H1 (cell line): ENCODE results near the gene VSNL1. TPM values are rescaled to one million over a fixed set of nuclear protein-coding genes. Genes with fewer than 3 reads are reported as not detected.

Experiments used
- CTCF ChIA-PET: fragments of 300-600 bp; sonication (Branson Sonifier 250); formaldehyde crosslinking; loops from one replicate; lab custom pipeline; 2021; ENCODE audit not compliant: partially characterized antibody; lab: Charles Lee
- POLR2A ChIA-PET: fragments of 300-600 bp; sonication (Branson Sonifier 250); formaldehyde crosslinking; loops from one replicate; lab custom pipeline; 2021; ENCODE audit warnings: inconsistent platforms; ENCODE audit not compliant: partially characterized antibody; lab: Charles Lee
- DNase-seq, 2 experiments: peaks; one replicate each; pipeline versions ENCODE4 v3.0.0 to v3.0.0-alpha.2; 2010 to 2022; ENCODE audit warnings: low spot score in 2 of 2, low read depth in 1 of 2, mixed read lengths in 1 of 2
- FAIRE-seq: peaks from 2 replicates; lab custom pipeline; 2011; peaks lifted over from hg19 to GRCh38; lab: Jason Lieb, UNC
- H2AFZ ChIP-seq: 2 replicates; pipeline ENCODE4 v1.8.1; 2012; ENCODE audit warnings: low read length, inconsistent platforms
- H2AK5ac ChIP-seq: 2 replicates; pipeline ENCODE4 v1.6.1; 2013; ENCODE audit warnings: low read depth, low read length
- H2BK120ac ChIP-seq: replicated peaks from 2 replicates; pipeline ENCODE3; 2013; ENCODE audit warnings: low read depth, low read length, inconsistent platforms
- H2BK12ac ChIP-seq: 2 replicates; pipeline ENCODE4 v1.6.1; 2013; ENCODE audit warnings: low read depth, low read length
- H2BK15ac ChIP-seq: 2 replicates; pipeline ENCODE4 v1.6.1; 2013; ENCODE audit warnings: low read length
- H2BK20ac ChIP-seq: 2 replicates; pipeline ENCODE4 v1.6.1; 2013; ENCODE audit warnings: low read length
- H2BK5ac ChIP-seq: 2 replicates; pipeline ENCODE4 v1.6.1; 2013; ENCODE audit warnings: low read depth, low read length
- H3K14ac ChIP-seq: 2 replicates; pipeline ENCODE4 v1.6.1; 2013; ENCODE audit warnings: inconsistent platforms; ENCODE audit not compliant: insufficient read length
- H3K18ac ChIP-seq: 2 replicates; pipeline ENCODE4 v1.6.1; 2013; ENCODE audit warnings: low read length; ENCODE audit errors: extremely low read depth
- H3K23ac ChIP-seq: 2 replicates; pipeline ENCODE4 v1.6.1; 2013; ENCODE audit warnings: inconsistent platforms; ENCODE audit not compliant: insufficient read length
- H3K23me2 ChIP-seq: 2 replicates; pipeline ENCODE4 v1.6.1; 2013; ENCODE audit warnings: low read depth, low read length
- H3K27ac ChIP-seq: 2 replicates; pipeline ENCODE4 v1.6.1; 2011; ENCODE audit warnings: low read depth, low read length, inconsistent platforms
- H3K27me3 ChIP-seq, 4 experiments: replicated peaks in 1 of 4; 1 replicate in 1 of 4; 2 replicates in 3 of 4; pipeline versions ENCODE4 v1.6.1 to v1.8.1; 2011 to 2013; ENCODE audit warnings: low read length in 3 of 4, mild to moderate bottlenecking in 3 of 4, inconsistent platforms in 2 of 4, mixed read lengths in 2 of 4, moderate library complexity in 1 of 4; ENCODE audit not compliant: control insufficient read depth in 3 of 4, insufficient read depth in 3 of 4; ENCODE audit errors: extremely low read depth in 1 of 4
- H3K36me3 ChIP-seq, 4 experiments: 2 replicates each; pipeline versions ENCODE4 v1.6.1 to v1.8.1; 2011 to 2013; ENCODE audit warnings: mild to moderate bottlenecking in 4 of 4, low read length in 3 of 4, moderate library complexity in 2 of 4, control low read depth in 1 of 4, inconsistent platforms in 1 of 4; ENCODE audit not compliant: insufficient read depth in 4 of 4, control insufficient read depth in 2 of 4
- H3K4ac ChIP-seq: replicated peaks from 2 replicates; pipeline ENCODE3; 2013; ENCODE audit warnings: low read length, low read depth, mixed read lengths, inconsistent platforms; ENCODE audit not compliant: insufficient read length
- H3K4me1 ChIP-seq, 4 experiments: replicated peaks in 1 of 4; 1 replicate in 1 of 4; 2 replicates in 3 of 4; pipeline versions ENCODE4 v1.6.1 to v1.8.1; 2011 to 2013; ENCODE audit warnings: low read length in 3 of 4, inconsistent platforms in 2 of 4, mixed read lengths in 1 of 4; ENCODE audit not compliant: insufficient read depth in 4 of 4, control insufficient read depth in 3 of 4
- H3K4me2 ChIP-seq, 2 experiments: 2 replicates each; pipeline versions ENCODE4 v1.6.1 to v1.8.1; 2011 to 2013; ENCODE audit warnings: low read depth in 2 of 2, low read length in 2 of 2, control low read depth in 1 of 2, inconsistent platforms in 1 of 2, mild to moderate bottlenecking in 1 of 2; ENCODE audit not compliant: insufficient read depth in 1 of 2
- H3K4me3 ChIP-seq, 4 experiments: fragments of 200-600, 300-600 bp in 1 of 4; sonication (generic), shearing (Covaris generic), sonication (Bioruptor Twin) in 1 of 4; 2 replicates each; pipeline versions ENCODE4 v1.5.1 to v1.8.1; 2011 to 2016; ENCODE audit warnings: low read length in 4 of 4, low read depth in 3 of 4, control low read depth in 2 of 4, inconsistent platforms in 2 of 4, mild to moderate bottlenecking in 2 of 4, mixed read lengths in 1 of 4, moderate library complexity in 1 of 4; ENCODE audit not compliant: insufficient read depth in 2 of 4; ENCODE audit errors: extremely low read depth in 1 of 4
- H3K56ac ChIP-seq: replicated peaks from 2 replicates; pipeline ENCODE3; 2013; ENCODE audit warnings: low read depth, mild to moderate bottlenecking, mixed read lengths, low read length, inconsistent platforms; ENCODE audit not compliant: insufficient read length
- H3K79me1 ChIP-seq: 2 replicates; pipeline ENCODE4 v1.6.1; 2013; ENCODE audit warnings: low read depth, low read length, control low read depth
- H3K79me2 ChIP-seq, 2 experiments: 2 replicates each; pipeline versions ENCODE4 v1.6.1 to v1.8.1; 2012 to 2013; ENCODE audit warnings: low read length in 2 of 2, mild to moderate bottlenecking in 2 of 2, inconsistent platforms in 1 of 2; ENCODE audit not compliant: insufficient read depth in 2 of 2, control insufficient read depth in 1 of 2
- H3K9ac ChIP-seq, 4 experiments: replicated peaks in 1 of 4; 1 replicate in 1 of 4; 2 replicates in 3 of 4; pipeline versions ENCODE4 v1.6.1 to v1.8.1; 2011 to 2013; ENCODE audit warnings: low read depth in 3 of 4, low read length in 3 of 4, control low read depth in 2 of 4, mild to moderate bottlenecking in 2 of 4, moderate library complexity in 2 of 4, inconsistent platforms in 1 of 4; ENCODE audit errors: extremely low read depth in 1 of 4
- H3K9me3 ChIP-seq, 2 experiments: 2 replicates each; pipeline versions ENCODE4 v1.6.1 to v1.8.1; 2012 to 2013; ENCODE audit warnings: mild to moderate bottlenecking in 2 of 2, moderate library complexity in 2 of 2, control low read depth in 1 of 2, inconsistent platforms in 1 of 2, low read depth in 1 of 2, low read length in 1 of 2, mixed read lengths in 1 of 2; ENCODE audit not compliant: insufficient read depth in 2 of 2
- H4K20me1 ChIP-seq, 2 experiments: replicated peaks in 1 of 2; 2 replicates each; pipeline versions ENCODE3 to v1.8.1; 2011 to 2013; ENCODE audit warnings: inconsistent platforms in 2 of 2, low read length in 2 of 2, mild to moderate bottlenecking in 1 of 2; ENCODE audit not compliant: insufficient read depth in 2 of 2, control insufficient read depth in 1 of 2
- H4K5ac ChIP-seq: 2 replicates; pipeline ENCODE4 v1.6.1; 2013; ENCODE audit warnings: low read length, low read depth, mixed read lengths, inconsistent platforms; ENCODE audit not compliant: insufficient read length
- H4K8ac ChIP-seq: 2 replicates; pipeline ENCODE4 v1.8.0; 2013; ENCODE audit warnings: mild to moderate bottlenecking, moderate library complexity, low read length, inconsistent platforms; ENCODE audit not compliant: insufficient read depth; ENCODE audit errors: extremely low read depth
- H4K91ac ChIP-seq: replicated peaks from 2 replicates; pipeline ENCODE3; 2013; ENCODE audit warnings: low read length, mixed read lengths, inconsistent platforms; ENCODE audit not compliant: insufficient read length
- CTBP2 ChIP-seq: IDR thresholded peaks from 2 replicates; pipeline ENCODE4 v1.7.0; 2011; ENCODE audit warnings: borderline replicate concordance, mild to moderate bottlenecking, moderate library complexity, mixed read lengths, low read length; ENCODE audit not compliant: insufficient read depth, insufficient read length
- HDAC2 ChIP-seq, 2 experiments: fragments of 300-600 bp in 1 of 2; sonication (generic) in 1 of 2; IDR thresholded peaks; 2 replicates each; pipeline ENCODE4 v1.6.1; 2011 to 2012; ENCODE audit warnings: low read depth in 2 of 2, low read length in 2 of 2, mild to moderate bottlenecking in 2 of 2, moderate library complexity in 2 of 2, borderline replicate concordance in 1 of 2, inconsistent platforms in 1 of 2
- MAFK ChIP-seq: IDR thresholded peaks from 2 replicates; pipeline ENCODE4 v1.6.1; 2012; ENCODE audit warnings: low read depth, mild to moderate bottlenecking, improper control_type of control experiment, low read length
- NANOG ChIP-seq: IDR thresholded peaks from 2 replicates; pipeline ENCODE4 v1.6.1; 2011; ENCODE audit warnings: low read length, low read depth, mild to moderate bottlenecking, inconsistent platforms; ENCODE audit not compliant: insufficient read depth, poor library complexity, severe bottlenecking
- NRF1 ChIP-seq: IDR thresholded peaks from 2 replicates; pipeline ENCODE4 v1.6.1; 2011; ENCODE audit warnings: mild to moderate bottlenecking, low read depth, low read length, improper control_type of control experiment
- PHF8 ChIP-seq: fragments of 200-600 bp; sonication (generic); conservative IDR thresholded peaks from 2 replicates; pipeline ENCODE4 v1.7.1; 2012; ENCODE audit warnings: low read depth, mild to moderate bottlenecking, inconsistent platforms, low read length, moderate library complexity
- POLR2A ChIP-seq, 2 experiments: IDR thresholded peaks; 1 replicate in 1 of 2; 2 replicates in 1 of 2; pipeline ENCODE4 v1.6.1; 2011; ENCODE audit warnings: low read depth in 2 of 2, low read length in 2 of 2, mild to moderate bottlenecking in 2 of 2; ENCODE audit errors: control extremely low read depth in 1 of 2
- RXRA ChIP-seq: IDR thresholded peaks from 2 replicates; pipeline ENCODE4 v1.6.1; 2011; ENCODE audit warnings: low read depth, mild to moderate bottlenecking, low read length, moderate library complexity; ENCODE audit not compliant: insufficient read depth
- SAP30 ChIP-seq: fragments of 300-600 bp; sonication (generic); IDR thresholded peaks from 2 replicates; pipeline ENCODE4 v1.7.1; 2012; ENCODE audit warnings: low read length, moderate library complexity, mild to moderate bottlenecking, inconsistent platforms; ENCODE audit not compliant: insufficient read depth, insufficient replicate concordance
- SRF ChIP-seq: IDR thresholded peaks from 2 replicates; pipeline ENCODE4 v1.6.1; 2011; ENCODE audit warnings: mild to moderate bottlenecking, low read depth, low read length, moderate library complexity
- WGBS, 2 experiments: shearing (Covaris generic) in 1 of 2; methylation state at CpG; one replicate each; pipeline versions ENCODE4 v1.1.6 to v1.1.7; 2013 to 2015; ENCODE audit warnings: low lambda C conversion rate in 2 of 2, mixed read lengths in 2 of 2, inconsistent platforms in 1 of 2, low coverage in 1 of 2, missing lambda C conversion rate in 1 of 2; ENCODE audit not compliant: insufficient replicate concordance in 2 of 2, insufficient coverage in 1 of 2, insufficient read length in 1 of 2; ENCODE audit errors: extremely low coverage in 1 of 2, missing lambda C conversion rate in 1 of 2; 5-methylcytosine and 5-hydroxymethylcytosine counted together
- polyA plus RNA-seq, 7 experiments: library from polyadenylated mRNA; depleted of rRNA in 3 of 7; stranded (reverse) in 5 of 7; unstranded in 2 of 7; fragments of >200 nt in 5 of 7; fragments of 200-250 nt in 2 of 7; gene quantifications; 1 replicate in 5 of 7; 2 replicates in 1 of 7; 4 replicates in 1 of 7; pipeline versions ENCODE4 v1.2.1 to v1.2.3, GENCODE V29; 2011 to 2013; ENCODE audit warnings: missing spikeins in 2 of 7, mixed read lengths in 2 of 7
- total RNA-seq: library from RNA; stranded (reverse); fragmentation: NEBNext Ultra II Directional; extraction: Animal tissue kit (Norgen Biotek cat#: 25700); gene quantifications from 2 replicates; pipeline ENCODE4 v1.2.1, GENCODE V29; 2021

VSNL1 gene
- total and polyA plus RNA-seq, 2 of the 8 experiments (the other 6 are each of a cell fraction or from before 2014, with no cell fraction given): 49.4 to 108 TPM

GRCh38 chr2:17627434-17627833, 86.9 kb downstream of the VSNL1 start:
- H3K36me3 ChIP-seq: no peaks in the 10 kb centered on the region
- no peak overlapping the region for H3K18ac ChIP-seq
- no peak overlapping the region for H2AK5ac ChIP-seq
- H3K9ac ChIP-seq: no peak overlapping the region
- no peak overlapping the region for H3K4me3 ChIP-seq
- no peak overlapping the region for H3K23ac ChIP-seq
- no peak overlapping the region for H2AFZ ChIP-seq
- H4K5ac ChIP-seq: no peak overlapping the region
- H2BK5ac ChIP-seq: no peak overlapping the region
- H3K27ac ChIP-seq: no peak overlapping the region
- no peaks in the 10 kb centered on the region for H3K9me3 ChIP-seq
- no peak overlapping the region for H4K8ac ChIP-seq
- no peak overlapping the region for H3K4ac ChIP-seq
- no peak overlapping the region for H4K91ac ChIP-seq
- no peak overlapping the region for H2BK120ac ChIP-seq
- no peak overlapping the region for H3K56ac ChIP-seq
- H2BK15ac ChIP-seq: no peak overlapping the region
- peaks cover 0 to 6% (median 0%) of the 10 kb centered on the region in 4 experiments; a peak in 2 of 7 replicates for H3K4me1 ChIP-seq
- H3K79me2 ChIP-seq: no peaks in the 10 kb centered on the region
- CTCF ChIA-PET: interaction anchor here (1.3 to 3.8 kb wide), 4 partner anchors 9 to 66 kb away, joined by 3 to 23 read pairs (median 4); no protein-coding TSS in a partner anchor
- POLR2A ChIA-PET: no interaction called here
- no peak overlapping the region for H3K4me2 ChIP-seq
- 90% methylated on average over 2 of the region's 2 CpGs; no CpG with 5 or more reads in 1 of the 2 experiments for WGBS, 2 experiments
- no peak for FAIRE-seq
- H2BK12ac ChIP-seq: no peak overlapping the region
- no peaks in the 10 kb centered on the region for H3K23me2 ChIP-seq
- H4K20me1 ChIP-seq: no peaks in the 10 kb centered on the region
- H2BK20ac ChIP-seq: no peak overlapping the region
- no peak for DNase-seq
- H3K79me1 ChIP-seq: no peaks in the 10 kb centered on the region; the same call in 1 of the 2 replicates
- H3K27me3 ChIP-seq: no peaks in the 10 kb centered on the region
- no peak overlapping the region for H3K14ac ChIP-seq
- TF ChIP-seq MAFK (no peak), RXRA (no peak), NANOG (no peak), SRF (no peak), HDAC2 (IDR thresholded peaks at IDR 0.05; ENCODE audit: borderline replicate concordance in 1 of 2, low read depth in 2 of 2, low read length in 2 of 2) (no peak), CTBP2 (no peak), NRF1 (no peak), SAP30 (no peak), POLR2A (IDR thresholded peaks at IDR 0.05; ENCODE audit: control extremely low read depth in 1 of 2, low read depth in 2 of 2, low read length in 2 of 2) (no peak), PHF8 (no peak)
